MM.1S (cell line): ENCODE data around the gene TM9SF4.

Experiments
- CTCF ChIP-seq: fragments of 300-600 bp; sonication (generic); IDR thresholded peaks from 2 replicates; pipeline ENCODE4 v1.5.1; 2016; ENCODE audit warnings: antibody characterized with exemption, low read length, mixed read lengths
- EZH2 ChIP-seq: fragments of 300-600 bp; sonication (generic); optimal IDR thresholded peaks from 2 replicates; pipeline ENCODE3; 2017; ENCODE audit warnings: low read depth, mild to moderate bottlenecking, antibody characterized with exemption, low read length, mixed read lengths
- EZH2phosphoT487 ChIP-seq: fragments of 300-600 bp; sonication (generic); IDR thresholded peaks from 2 replicates; pipeline ENCODE4 v1.6.1; 2018; ENCODE audit warnings: antibody characterized with exemption, low read length

- no peak for TF ChIP-seq CTCF
- no peak for TF ChIP-seq EZH2
- no peak for TF ChIP-seq EZH2phosphoT487
Measured at GRCh38 chr20:32063695-32064094, 45.8 kb upstream of the TM9SF4 start.
